SIG-M5 (cell line): ENCODE data around the gene PCDHGA6.
"Not testable (repeated sequence)": the region's sequence is repeated elsewhere in the genome, so short reads cannot be mapped to it uniquely, and the experiment has no call there.

Experiments
- DNase-seq: peaks from one replicate; lab custom pipeline; 2025; lab: John Stamatoyannopoulos, UW

PCDHGA6 gene

GRCh38 chr5:141360685-141361084, 13.0 kb upstream of the PCDHGA6 start:
- no peak for DNase-seq

- no peak for DNase-seq
Observed at GRCh38 chr5:141362719-141363118, 11.0 kb upstream of the PCDHGA6 start.

- DNase-seq, result no peak
Observed at GRCh38 chr5:141363952-141364660, 9.6 kb upstream of the PCDHGA6 start, which contains the start of gene PCDHGA5. Gene PCDHGA5 (plus strand): TSS chr5:141364162. CDS start chr5:141364331, 169 bp downstream.

- DNase-seq, result no peak
Observed at GRCh38 chr5:141366016-141366896, 7.4 kb upstream of the PCDHGA6 start.

GRCh38 chr5:141369994-141370848, 3.5 kb upstream of the PCDHGA6 start, which contains the start of gene PCDHGB3:
Gene PCDHGB3 (plus strand): TSS chr5:141370242. CDS start chr5:141370395, 153 bp downstream.
- DNase-seq, result no peak

- no peak for DNase-seq
Observed at GRCh38 chr5:141371572-141372475, 1.9 kb upstream of the PCDHGA6 start.

GRCh38 chr5:141374627-141375026, 936 bp downstream of the PCDHGA6 start:
- no peak for DNase-seq

- DNase-seq, result not testable (repeated sequence)
Observed at GRCh38 chr5:141375444-141376155, 1.9 kb downstream of the PCDHGA6 start.

GRCh38 chr5:141382469-141383294, 9.0 kb downstream of the PCDHGA6 start, which contains the start of gene PCDHGA7:
Gene PCDHGA7 (plus strand): TSS chr5:141382742. CDS start chr5:141382900, 158 bp downstream.
- no peak for DNase-seq

- no peak for DNase-seq
Observed at GRCh38 chr5:141383345-141383744, 9.7 kb downstream of the PCDHGA6 start.

- DNase-seq, result no peak
Observed at GRCh38 chr5:141384471-141385267, 11.0 kb downstream of the PCDHGA6 start.

GRCh38 chr5:141387557-141388311, 14.0 kb downstream of the PCDHGA6 start, which contains the start of gene PCDHGB4:
Gene PCDHGB4 (plus strand): TSS chr5:141387698. CDS start chr5:141387885, 187 bp downstream.
- not testable (repeated sequence) for DNase-seq

GRCh38 chr5:141388661-141389060, 15.0 kb downstream of the PCDHGA6 start:
- no peak for DNase-seq

- no peak for DNase-seq
Observed at GRCh38 chr5:141389153-141390042, 15.7 kb downstream of the PCDHGA6 start.

- DNase-seq, result no peak
Observed at GRCh38 chr5:141392429-141393198, 18.9 kb downstream of the PCDHGA6 start, which contains the start of gene PCDHGA8. Gene PCDHGA8 (plus strand): TSS chr5:141392633. CDS start chr5:141392814, 181 bp downstream.
